Occipital lobe (tissue), 2 donors: ENCODE measurements around the gene GRIA4. TPM values are rescaled to one million over a fixed set of nuclear protein-coding genes. Genes with fewer than 3 reads are reported as not detected.

Experiments used
- DNase-seq: peaks from one replicate; lab custom pipeline; 2025; lab: John Stamatoyannopoulos, UW
- total RNA-seq: library from RNA; depleted of rRNA; stranded (reverse); fragments of >200 nt; gene quantifications from one replicate; pipeline ENCODE4 v1.2.3, GENCODE V29; 2014

The GRIA4 gene
- total RNA-seq, 1 donor from 2014 or later, result 86.3 TPM

DNA sequence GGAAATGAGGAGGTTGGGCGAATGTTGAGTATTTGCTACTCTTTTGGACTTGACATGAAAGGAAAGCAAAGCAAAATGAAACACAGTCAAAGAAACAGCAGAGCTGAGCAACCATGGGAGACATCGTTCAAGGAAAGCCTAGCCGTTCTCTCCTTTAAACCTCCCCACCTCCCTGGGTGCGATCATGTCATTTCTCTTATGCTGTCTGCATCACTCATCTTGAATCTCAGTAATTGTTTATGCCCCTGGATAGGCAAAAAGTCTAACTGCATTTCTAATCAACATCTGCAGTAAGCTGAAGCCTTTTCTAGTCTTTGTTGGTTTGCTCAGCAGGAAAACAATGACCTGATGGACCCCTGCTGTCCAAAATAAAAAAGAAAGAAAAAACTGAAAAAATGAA, 305.1 kb downstream of the GRIA4 start:
- DNase-seq, result no peak

DNA sequence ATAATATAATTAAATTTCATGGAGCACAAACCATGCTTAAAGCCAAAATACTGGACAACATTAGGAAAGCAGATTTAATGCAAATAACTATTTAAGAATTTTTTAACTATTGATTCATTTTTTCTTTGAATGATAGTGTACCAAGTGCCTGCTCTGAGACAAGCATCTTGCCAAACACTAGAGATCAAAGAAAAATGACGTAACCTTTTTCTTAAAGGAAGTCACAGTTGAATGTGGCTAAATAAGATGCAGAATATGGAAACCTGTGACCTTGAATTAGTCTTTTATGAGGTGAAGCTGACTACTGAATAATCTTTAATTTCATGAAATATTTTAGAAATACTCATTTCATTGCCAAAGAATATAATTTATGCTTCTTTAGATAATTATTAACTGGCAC, 308.2 kb downstream of the GRIA4 start:
- no peak for DNase-seq

- no peak for DNase-seq
Measured at GRCh38 chr11:105918600-105918999, 308.7 kb downstream of the GRIA4 start.

DNA sequence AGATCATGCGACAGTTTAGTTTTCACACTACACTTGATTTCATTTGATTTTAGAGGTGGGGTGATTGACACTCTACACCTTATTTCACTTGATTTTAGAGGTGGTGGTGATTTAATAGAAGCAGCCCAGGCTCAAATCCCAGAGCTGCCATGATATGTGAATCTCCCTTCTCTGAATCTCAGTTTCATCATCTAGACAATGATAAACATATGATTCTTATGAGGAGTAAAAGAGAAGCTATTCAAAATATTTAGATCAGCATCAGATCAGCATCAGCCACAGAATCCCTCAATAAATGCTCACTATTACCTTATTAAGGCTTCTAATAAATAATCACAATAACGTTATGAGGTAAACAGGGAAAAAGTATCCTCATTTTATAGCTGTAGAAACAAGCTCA, 313.4 kb downstream of the GRIA4 start:
- DNase-seq, result no peak

- no peak for DNase-seq
Measured at GRCh38 chr11:105923807-105924206, 313.9 kb downstream of the GRIA4 start.

GRCh38 chr11:105929084-105929955, 319.4 kb downstream of the GRIA4 start:
- no peak for DNase-seq

DNA sequence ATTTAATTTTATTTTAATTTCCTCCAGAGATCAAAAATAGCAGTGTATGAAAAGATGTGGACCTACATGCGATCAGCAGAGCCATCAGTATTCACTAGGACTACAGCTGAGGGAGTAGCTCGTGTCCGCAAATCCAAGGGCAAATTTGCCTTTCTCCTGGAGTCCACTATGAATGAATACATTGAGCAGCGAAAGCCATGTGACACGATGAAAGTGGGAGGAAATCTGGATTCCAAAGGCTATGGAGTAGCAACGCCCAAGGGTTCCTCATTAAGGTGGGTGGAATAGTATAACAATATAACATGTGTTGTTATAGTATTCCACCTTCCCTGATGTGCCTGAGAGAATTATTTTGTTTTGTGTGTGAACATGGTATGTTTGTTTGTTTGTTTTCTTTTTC, 323.8 kb downstream of the GRIA4 start:
- no peak for DNase-seq

GRCh38 chr11:105935791-105936190, 325.9 kb downstream of the GRIA4 start:
- no peak for DNase-seq

GRCh38 chr11:105937331-105937730, 327.5 kb downstream of the GRIA4 start:
- no peak for DNase-seq

DNA sequence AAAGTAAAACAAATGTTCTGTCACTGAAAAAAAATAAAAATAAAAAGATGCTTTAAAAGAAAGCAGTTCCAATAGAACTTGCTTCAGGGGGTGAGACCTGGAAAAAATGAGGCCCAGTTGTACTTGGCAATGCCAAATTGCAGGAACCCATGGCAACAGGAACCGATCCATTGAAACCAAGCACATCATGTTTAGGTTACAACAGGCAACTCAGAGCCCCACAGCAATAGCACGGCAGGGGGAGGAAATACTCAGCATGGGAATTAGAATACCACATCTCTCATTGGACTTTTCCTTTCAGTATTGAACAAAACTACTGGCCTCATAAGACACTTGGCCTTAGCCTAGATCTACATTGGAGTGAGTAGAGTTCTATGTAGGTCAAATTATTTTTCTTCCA, 327.9 kb downstream of the GRIA4 start:
- DNase-seq, result no peak

DNA sequence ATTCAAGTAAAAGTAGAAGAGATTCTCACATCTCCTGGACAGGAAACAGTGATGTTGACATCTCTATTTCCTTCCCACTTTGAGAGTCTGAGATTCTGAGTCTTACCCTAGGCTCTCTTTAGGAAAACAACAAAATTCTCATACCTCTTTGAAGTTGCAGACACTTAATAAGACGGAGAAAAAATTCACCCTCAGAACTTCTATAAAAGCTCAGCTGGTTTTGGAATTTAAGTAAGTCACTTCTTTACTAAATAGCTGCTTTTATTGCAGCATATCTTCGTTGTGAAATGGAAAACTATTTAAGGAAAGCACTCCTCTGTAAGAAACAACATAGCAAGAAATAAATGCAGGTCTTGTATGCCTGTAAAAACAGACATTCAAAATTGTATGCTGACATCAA, 333.0 kb downstream of the GRIA4 start:
- no peak for DNase-seq

- no peak for DNase-seq
Measured at GRCh38 chr11:105948918-105949590, 339.2 kb downstream of the GRIA4 start.

DNA sequence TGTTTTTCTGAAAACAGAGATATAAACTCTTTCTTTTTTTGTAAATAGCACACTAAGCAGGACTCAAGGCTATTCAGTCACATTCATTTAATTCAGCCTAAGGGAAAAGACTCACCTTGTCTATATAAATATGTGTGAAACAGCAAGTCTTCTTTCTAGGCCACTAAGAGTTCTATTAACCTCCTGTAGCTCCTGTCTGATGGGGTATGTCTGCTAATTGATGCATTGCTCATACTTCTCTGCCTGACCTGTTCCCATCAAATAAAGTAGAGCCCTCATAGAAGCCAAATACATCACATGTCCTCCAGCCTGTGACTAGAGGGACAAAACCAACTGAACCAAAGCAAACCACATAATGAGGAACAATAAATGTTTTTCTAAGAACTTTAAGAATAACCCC, 344.0 kb downstream of the GRIA4 start:
- DNase-seq, result no peak

DNA sequence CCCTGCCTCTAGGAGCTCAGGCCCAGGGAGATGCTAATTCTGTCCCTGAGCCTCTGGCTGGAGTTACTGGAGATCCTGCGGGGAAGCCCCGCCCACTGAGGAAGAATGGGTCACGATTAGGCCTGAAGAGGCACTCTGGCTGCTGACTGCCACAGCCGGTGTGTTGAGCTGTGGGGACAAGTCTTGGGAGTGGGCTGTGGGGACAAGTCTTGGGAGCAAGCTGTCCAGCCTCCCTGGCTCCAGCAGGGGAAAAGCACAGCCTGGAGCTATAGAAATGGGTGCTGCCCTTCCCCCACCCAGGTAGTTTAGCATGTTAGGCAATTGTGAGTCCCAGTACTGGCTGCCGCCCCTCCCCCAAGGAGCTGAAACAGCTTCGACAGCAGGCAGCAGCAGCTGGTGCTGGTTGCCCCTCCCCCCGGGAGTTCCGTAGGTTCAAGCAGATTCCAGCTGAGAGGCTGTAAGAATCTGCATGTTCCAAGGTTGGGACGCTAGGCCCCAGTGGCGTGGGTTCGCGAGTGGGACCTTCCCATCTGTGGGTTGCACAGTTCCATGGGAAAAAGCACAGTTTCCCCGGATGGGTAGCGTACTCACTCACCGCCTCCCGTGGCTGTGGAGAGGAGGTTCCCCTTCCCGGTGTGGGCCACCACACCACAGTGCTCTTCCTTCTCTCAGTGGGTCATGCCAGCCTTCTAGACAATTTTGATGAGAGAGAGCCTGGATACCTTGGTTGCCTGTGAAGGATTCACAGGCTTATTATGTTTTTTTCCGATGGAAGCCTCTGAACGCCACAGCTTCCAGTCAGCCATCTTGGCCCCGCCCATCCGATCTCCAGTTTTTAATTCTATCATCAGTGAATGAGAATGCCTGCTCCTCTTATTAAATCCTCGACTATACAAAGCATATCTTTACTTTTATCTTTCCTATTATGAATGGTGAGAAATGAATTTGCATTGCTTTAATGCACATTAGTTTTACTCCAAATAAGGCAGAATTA, 350.7 kb downstream of the GRIA4 start:
- DNase-seq, result no peak

DNA sequence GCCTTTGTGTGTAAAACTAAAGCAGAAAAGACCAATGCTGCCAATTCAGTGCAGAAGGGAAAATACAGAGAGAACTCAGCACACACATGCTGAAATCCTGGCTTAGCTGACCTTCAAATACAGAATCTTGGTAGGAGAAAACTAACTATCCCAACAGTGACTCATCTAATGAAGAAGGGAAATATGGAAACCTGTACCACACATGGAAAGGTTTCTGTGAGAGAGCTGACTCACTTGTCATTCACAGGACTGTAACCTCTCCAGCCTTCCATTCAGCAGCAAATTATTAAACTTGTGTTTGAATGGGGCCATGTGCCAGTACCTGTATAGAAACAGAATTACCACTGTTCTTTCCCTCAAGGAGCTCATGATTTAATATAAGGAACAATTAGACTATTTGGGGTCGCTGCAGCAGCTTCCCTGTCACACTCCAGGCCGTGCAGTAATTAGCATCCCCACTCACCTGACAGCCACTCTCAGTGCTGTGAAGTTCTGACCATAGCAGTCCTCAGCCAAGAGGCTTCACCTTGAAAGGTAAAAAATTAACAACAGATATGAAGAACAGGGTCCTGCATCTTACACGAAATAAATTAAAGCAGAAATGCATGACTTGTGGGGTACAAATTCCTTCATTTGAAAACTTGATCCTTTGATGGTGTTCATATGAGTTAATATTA, 358.3 kb downstream of the GRIA4 start:
- DNase-seq, result no peak

DNA sequence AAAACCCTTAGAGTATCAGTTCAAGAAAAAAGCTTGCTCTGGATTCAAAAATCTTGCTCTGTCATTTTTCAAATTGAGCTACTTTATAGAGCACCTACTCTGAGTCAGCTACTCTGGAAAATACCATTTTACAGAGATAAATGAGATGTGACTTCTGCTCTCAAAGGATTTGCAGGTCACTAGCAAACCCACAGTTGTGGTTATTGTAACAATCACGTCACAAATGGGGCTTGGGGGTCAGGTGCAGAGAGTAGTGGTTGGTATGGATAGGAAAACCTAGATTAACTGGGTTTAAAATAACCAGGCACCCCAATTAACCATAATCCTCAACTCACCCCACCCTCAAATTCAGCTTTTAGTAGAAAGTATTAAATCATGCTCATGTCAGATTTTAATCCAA, 359.9 kb downstream of the GRIA4 start:
- DNase-seq, result no peak

- DNase-seq, result no peak
Measured at GRCh38 chr11:105975128-105975527, 365.3 kb downstream of the GRIA4 start.

GRCh38 chr11:105979997-105980703, 370.3 kb downstream of the GRIA4 start:
- DNase-seq, result no peak

GRCh38 chr11:105986554-105986953, 376.7 kb downstream of the GRIA4 start:
- DNase-seq, result no peak

DNA sequence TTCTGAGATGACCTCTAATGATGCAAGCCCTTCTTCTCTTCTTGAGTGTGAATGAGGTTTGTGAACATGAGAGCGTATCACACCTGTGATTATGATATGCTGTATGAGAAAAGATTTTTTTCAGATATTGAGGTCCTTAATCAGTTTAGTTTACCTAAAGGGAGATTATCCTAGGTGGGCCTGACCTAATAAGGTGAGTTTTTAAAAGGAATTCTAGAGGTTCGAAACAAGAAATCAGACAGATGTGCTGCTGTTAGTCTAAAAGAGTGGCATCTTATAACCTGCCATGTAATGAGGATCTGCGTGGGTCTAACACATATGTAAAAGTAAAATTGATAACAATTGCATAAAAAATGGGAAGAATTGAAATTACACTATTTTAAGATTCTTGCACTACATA, 378.3 kb downstream of the GRIA4 start:
- DNase-seq, result no peak

DNA sequence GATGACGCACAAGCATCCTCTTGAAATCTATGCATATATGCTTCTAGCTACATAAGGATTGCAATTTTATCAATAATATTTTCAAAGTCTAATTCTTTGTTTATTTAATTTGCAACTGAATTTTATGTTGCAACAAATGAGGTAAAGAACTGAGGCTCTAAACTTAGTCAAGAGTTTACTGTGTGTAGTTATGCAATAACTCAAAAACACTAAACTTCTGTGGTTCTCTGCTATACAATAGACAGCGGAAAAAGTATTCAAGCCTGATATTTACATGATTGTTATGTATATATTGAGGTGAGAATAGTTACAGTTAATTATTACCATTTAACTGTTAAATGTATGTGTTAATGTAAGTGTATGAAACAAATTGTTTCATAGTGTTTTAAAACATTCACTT, 379.3 kb downstream of the GRIA4 start:
- DNase-seq, result no peak
